Measurements from ENCODE around the gene FRMD5. TPM values are rescaled to one million over a fixed set of nuclear protein-coding genes. Genes with fewer than 3 reads are reported as not detected.

FRMD5 gene
- polyA plus RNA-seq, 2 of the 4 experiments (the other 2 are of a cell fraction) = 2.5 to 3.6 TPM

- CTCF ChIA-PET = no interaction called here
- TF ChIP-seq HMGXB4 (CRISPR knock-in tag; IDR thresholded peaks at IDR 0.05; ENCODE audit: borderline replicate concordance) (no peak), ZC3H11A (IDR thresholded peaks at IDR 0.05) (no peak), MAZ (IDR thresholded peaks at IDR 0.05; ENCODE audit: borderline replicate concordance, low read depth, low read length) (no peak), HEYL (CRISPR knock-in tag; IDR thresholded peaks at IDR 0.05) (no peak), HOXA7 (CRISPR knock-in tag; IDR thresholded peaks at IDR 0.05) (no peak), POLR2A (IDR thresholded peaks at IDR 0.05; ENCODE audit: low read length) (no peak), FOSL2 (IDR thresholded peaks at IDR 0.05) (peak; percentile 67), FOSL2 (CRISPR knock-in tag; IDR thresholded peaks at IDR 0.05) (peak; percentile 73), CHD4 (IDR thresholded peaks at IDR 0.05; ENCODE audit: borderline replicate concordance) (no peak), CBX8 (IDR thresholded peaks at IDR 0.05) (no peak), GATA3 (IDR thresholded peaks at IDR 0.05; ENCODE audit: borderline replicate concordance) (peak; percentile 41; the same call in 1 of the 2 replicates), JUNB (IDR thresholded peaks at IDR 0.05) (peak; percentile 67), NFE2L2 (conservative IDR thresholded peaks at IDR 0.05; ENCODE audit: low read length) (no peak), BCL3 (IDR thresholded peaks at IDR 0.05) (no peak), HDAC2 (IDR thresholded peaks at IDR 0.05) (no peak), FOXS1 (CRISPR knock-in tag; IDR thresholded peaks at IDR 0.05) (no peak), E2F6 (IDR thresholded peaks at IDR 0.05; ENCODE audit: borderline replicate concordance, low read depth) (no peak), JUN (IDR thresholded peaks at IDR 0.05) (no peak), RARB (CRISPR knock-in tag; IDR thresholded peaks at IDR 0.05) (no peak), EHMT2 (IDR thresholded peaks at IDR 0.05; ENCODE audit: low read depth) (no peak), FOSB (CRISPR knock-in tag; IDR thresholded peaks at IDR 0.05) (no peak), RCOR1 (IDR thresholded peaks at IDR 0.05; ENCODE audit: low read depth, low read length) (no peak), CHD2 (IDR thresholded peaks at IDR 0.05; ENCODE audit: low read length, partially characterized antibody) (no peak), CBX2 (IDR thresholded peaks at IDR 0.05; ENCODE audit: borderline replicate concordance, low read depth) (no peak), HES2 (IDR thresholded peaks at IDR 0.05) (no peak), ATOH8 (CRISPR knock-in tag; IDR thresholded peaks at IDR 0.05; ENCODE audit: low read depth) (no peak), EP300 (IDR thresholded peaks at IDR 0.05) (no peak), RFX5 (IDR thresholded peaks at IDR 0.05) (no peak), MAFK (IDR thresholded peaks at IDR 0.05; ENCODE audit: partially characterized antibody) (peak; percentile 49), SMC3 (IDR thresholded peaks at IDR 0.05) (no peak), SREBF2 (IDR thresholded peaks at IDR 0.05) (no peak), KDM5A (IDR thresholded peaks at IDR 0.05) (no peak)
- TF ChIP-seq, protein P1, sequence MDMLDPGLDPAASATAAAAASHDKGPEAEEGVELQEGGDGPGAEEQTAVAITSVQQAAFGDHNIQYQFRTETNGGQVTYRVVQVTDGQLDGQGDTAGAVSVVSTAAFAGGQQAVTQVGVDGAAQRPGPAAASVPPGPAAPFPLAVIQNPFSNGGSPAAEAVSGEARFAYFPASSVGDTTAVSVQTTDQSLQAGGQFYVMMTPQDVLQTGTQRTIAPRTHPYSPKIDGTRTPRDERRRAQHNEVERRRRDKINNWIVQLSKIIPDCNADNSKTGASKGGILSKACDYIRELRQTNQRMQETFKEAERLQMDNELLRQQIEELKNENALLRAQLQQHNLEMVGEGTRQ (IDR thresholded peaks at IDR 0.05) = no peak
- TF ChIP-seq, protein P2, sequence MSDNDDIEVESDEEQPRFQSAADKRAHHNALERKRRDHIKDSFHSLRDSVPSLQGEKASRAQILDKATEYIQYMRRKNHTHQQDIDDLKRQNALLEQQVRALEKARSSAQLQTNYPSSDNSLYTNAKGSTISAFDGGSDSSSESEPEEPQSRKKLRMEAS (IDR thresholded peaks at IDR 0.05) = no peak
- TF ChIP-seq, protein P3, sequence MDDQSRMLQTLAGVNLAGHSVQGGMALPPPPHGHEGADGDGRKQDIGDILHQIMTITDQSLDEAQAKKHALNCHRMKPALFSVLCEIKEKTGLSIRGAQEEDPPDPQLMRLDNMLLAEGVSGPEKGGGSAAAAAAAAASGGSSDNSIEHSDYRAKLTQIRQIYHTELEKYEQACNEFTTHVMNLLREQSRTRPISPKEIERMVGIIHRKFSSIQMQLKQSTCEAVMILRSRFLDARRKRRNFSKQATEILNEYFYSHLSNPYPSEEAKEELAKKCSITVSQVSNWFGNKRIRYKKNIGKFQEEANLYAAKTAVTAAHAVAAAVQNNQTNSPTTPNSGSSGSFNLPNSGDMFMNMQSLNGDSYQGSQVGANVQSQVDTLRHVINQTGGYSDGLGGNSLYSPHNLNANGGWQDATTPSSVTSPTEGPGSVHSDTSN (IDR thresholded peaks at IDR 0.05) = no peak
- TF ChIP-seq, protein P4, sequence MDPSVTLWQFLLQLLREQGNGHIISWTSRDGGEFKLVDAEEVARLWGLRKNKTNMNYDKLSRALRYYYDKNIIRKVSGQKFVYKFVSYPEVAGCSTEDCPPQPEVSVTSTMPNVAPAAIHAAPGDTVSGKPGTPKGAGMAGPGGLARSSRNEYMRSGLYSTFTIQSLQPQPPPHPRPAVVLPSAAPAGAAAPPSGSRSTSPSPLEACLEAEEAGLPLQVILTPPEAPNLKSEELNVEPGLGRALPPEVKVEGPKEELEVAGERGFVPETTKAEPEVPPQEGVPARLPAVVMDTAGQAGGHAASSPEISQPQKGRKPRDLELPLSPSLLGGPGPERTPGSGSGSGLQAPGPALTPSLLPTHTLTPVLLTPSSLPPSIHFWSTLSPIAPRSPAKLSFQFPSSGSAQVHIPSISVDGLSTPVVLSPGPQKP (IDR thresholded peaks at IDR 0.05; ENCODE audit: low read depth, low read length) = no peak
Measured at GRCh38 chr15:44215594-44215993, 20.5 kb upstream of the FRMD5 start.

More at GRCh38 chr15:44215594-44215993, 20.5 kb upstream of the FRMD5 start:
- H3K4me1 ChIP-seq = peaks cover 20% of the 10 kb centered on the region
- WGBS (ENCODE audit: missing lambda C conversion rate) = 2% methylated on average over 3 of the region's 3 CpGs
- POLR2A ChIA-PET = interaction anchor here (0.7 kb wide), 1 partner anchor 110 kb away, joined by 4 read pairs; no protein-coding TSS in a partner anchor
- FAIRE-seq = no peak
- H3K4me3 ChIP-seq = no peak overlapping the region
- no peaks in the 10 kb centered on the region for H3K9me3 ChIP-seq
- peak; percentile 24 to 49 for DNase-seq (ENCODE audit: low read depth in 1 of 2, low spot score in 1 of 2)
- peak overlapping the region; percentile 48 for H3K4me2 ChIP-seq
- peak; percentile 47 to 81; a peak in 4 of 6 replicates for ATAC-seq
- peak overlapping the region; percentile 51 to 55 for H3K27ac ChIP-seq
